ENCODE data around the gene CELF1. TPM values are rescaled to one million over a fixed set of nuclear protein-coding genes. Genes with fewer than 3 reads are reported as not detected.

Gene CELF1
- total and polyA plus RNA-seq, 12 donors: 24.4 to 97.0 (median 85.5) TPM

DNA sequence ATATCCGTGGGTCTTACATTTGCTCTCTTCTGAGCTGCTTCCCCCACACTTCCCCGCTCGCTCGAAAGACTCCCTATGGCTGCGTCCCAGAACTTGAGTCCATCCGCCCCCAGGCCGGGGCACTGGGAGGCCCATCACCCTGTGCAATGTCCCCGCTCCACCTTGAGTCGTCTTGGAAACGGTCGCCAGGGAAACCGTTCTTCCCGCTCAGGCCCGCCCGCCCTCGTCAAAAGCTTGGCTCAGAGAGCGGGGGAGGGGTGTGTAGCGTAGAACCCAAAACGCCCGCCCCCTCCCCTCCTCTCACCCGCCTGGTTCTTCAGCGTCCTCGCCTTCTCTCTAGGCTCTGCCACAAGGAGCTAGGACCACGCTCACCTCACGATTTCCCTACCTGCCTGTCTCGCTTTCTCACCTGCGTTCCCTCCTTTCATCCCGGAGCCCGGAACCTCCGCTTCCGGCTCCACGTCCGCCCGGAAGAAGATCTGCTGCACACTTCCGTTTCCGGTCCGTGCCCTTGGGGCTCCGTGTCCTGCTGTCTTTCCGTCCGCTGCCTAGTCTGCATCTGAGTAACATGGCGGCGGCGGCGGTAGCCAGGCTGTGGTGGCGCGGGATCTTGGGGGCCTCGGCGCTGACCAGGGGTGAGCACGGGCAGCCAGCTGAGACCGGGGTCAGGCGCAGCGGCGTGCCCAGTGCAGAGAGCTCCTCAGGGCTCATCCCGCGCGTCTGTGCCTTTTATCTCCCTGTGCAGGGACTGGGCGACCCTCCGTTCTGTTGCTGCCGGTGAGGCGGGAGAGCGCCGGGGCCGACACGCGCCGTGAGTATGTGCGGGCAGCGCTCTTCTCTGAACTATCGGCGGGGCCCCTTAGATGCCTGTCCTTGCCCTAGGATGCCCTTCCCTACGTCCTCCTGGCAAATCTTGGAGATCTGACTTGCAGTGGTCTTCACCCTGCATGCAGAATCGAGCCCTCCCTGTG is 25.9 kb upstream of the CELF1 start, which contains the start of the genes KBTBD4 and NDUFS3:
Gene KBTBD4, minus strand, starts transcription at position 447 of the 971 bp plus-strand sequence. Its CDS starts 19 bp downstream, at position 428.
Gene NDUFS3, plus strand, starts transcription at position 551 of the 971 bp plus-strand sequence. Its CDS starts 18 bp downstream, at position 569.
- no peaks in the 10 kb centered on the region for H3K9me3 ChIP-seq
- peaks cover 0 to 76% (median 41%) of the 10 kb centered on the region in 9 donors for H3K36me3 ChIP-seq
- peaks cover 6 to 41% (median 26%) of the 10 kb centered on the region in 9 donors for H3K4me1 ChIP-seq
- peak within 1 kb of the TSS; percentile 71 to 96 (median 91) for H3K27ac ChIP-seq
- peak within 1 kb of the TSS; percentile 74 to 97 (median 88) for H3K4me3 ChIP-seq
- TF ChIP-seq, protein P1, sequence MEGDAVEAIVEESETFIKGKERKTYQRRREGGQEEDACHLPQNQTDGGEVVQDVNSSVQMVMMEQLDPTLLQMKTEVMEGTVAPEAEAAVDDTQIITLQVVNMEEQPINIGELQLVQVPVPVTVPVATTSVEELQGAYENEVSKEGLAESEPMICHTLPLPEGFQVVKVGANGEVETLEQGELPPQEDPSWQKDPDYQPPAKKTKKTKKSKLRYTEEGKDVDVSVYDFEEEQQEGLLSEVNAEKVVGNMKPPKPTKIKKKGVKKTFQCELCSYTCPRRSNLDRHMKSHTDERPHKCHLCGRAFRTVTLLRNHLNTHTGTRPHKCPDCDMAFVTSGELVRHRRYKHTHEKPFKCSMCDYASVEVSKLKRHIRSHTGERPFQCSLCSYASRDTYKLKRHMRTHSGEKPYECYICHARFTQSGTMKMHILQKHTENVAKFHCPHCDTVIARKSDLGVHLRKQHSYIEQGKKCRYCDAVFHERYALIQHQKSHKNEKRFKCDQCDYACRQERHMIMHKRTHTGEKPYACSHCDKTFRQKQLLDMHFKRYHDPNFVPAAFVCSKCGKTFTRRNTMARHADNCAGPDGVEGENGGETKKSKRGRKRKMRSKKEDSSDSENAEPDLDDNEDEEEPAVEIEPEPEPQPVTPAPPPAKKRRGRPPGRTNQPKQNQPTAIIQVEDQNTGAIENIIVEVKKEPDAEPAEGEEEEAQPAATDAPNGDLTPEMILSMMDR (IDR thresholded peaks at IDR 0.05): no peak
- intact Hi-C loops (cut with DNase I): no loop called here
- DNase-seq (peak; percentile 85 to 87), ATAC-seq (peak; percentile 94 to 97 (median 96))
- WGBS, 2 donors: 0 to 1% methylated on average over 70 to 72 of the region's 72 CpGs
- no peaks in the 10 kb centered on the region for H3K27me3 ChIP-seq

DNA sequence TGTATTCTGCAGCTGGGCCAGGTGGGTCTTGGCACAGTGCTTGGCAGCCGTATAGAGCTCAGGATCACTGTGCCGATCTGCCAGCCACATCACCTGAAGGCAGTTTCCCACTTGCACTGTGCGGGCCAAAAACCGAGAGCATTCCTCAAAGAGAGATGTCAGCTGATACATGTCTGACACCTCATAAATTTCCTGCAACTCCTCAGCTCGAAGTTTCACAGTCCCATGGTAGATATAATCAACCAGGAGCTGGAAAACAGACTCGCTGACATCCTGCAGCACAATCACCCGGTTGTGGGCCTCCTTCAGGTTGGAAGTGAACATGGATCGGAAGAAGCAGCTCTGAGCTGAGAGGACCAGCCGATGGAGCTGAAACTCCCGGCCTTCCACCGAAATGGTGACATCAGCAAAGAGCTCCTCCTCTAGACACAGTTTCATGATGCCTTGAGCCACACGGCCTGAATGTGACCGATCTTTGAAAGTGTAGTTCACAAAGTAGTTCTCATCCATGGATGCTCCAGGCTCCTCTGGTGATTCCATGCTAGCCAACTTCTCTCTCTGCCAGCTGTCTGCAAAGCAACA is 24.6 kb upstream of the CELF1 start:
- Histone ChIP-seq H3K4me1 (peaks cover 13 to 54% (median 33%) of the 10 kb centered on the region in 9 donors), H3K9me3 (no peaks in the 10 kb centered on the region), H3K27me3 (no peaks in the 10 kb centered on the region), H3K27ac (peak overlapping the region in 4 of 10 donors; percentile 86 to 96 (median 92)), H3K4me3 (peak overlapping the region in 7 of 10 donors; percentile 74 to 97 (median 88)), H3K36me3 (peaks cover 0 to 76% (median 38%) of the 10 kb centered on the region in 9 donors)
- no peak for DNase-seq
- TF ChIP-seq, protein P1 (IDR thresholded peaks at IDR 0.05): no peak
- intact Hi-C loops (cut with DNase I): no loop called here
- 77 to 79% methylated on average over 13 of the region's 13 CpGs for WGBS, 2 donors
- ATAC-seq: no peak

DNA sequence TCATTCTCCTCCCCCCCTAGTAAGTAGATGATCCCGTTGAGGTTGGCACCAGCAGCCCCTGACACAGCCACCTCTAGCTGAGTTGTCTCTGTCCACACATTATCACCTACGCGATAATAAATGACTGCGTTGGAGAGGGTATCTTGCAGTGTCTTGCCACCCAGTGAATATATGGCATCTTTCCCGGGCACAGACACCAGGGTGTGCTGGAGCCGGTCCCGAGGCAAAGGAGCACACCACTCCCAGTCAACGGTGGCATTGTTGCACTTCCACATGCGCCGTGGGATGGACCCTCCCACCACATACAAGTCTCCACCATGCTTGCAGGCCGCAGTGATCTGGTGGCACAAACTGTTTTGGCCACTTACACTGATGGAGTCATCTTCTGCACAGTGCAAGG is 20.4 kb upstream of the CELF1 start:
- 44 to 74% methylated on average over 11 of the region's 11 CpGs for WGBS, 2 donors
- DNase-seq (peak in 1 of 2 donors; percentile 49), ATAC-seq (peak; percentile 63 to 91 (median 80))
- no peaks in the 10 kb centered on the region for H3K27me3 ChIP-seq
- H3K4me1 ChIP-seq: peaks cover 20 to 56% (median 40%) of the 10 kb centered on the region in 9 donors
- H3K4me3 ChIP-seq: no peak overlapping the region
- H3K36me3 ChIP-seq: peaks cover 0 to 92% (median 20%) of the 10 kb centered on the region in 9 donors
- H3K9me3 ChIP-seq: no peaks in the 10 kb centered on the region
- peak overlapping the region in 5 of 10 donors; percentile 17 to 73 (median 45) for H3K27ac ChIP-seq
- TF ChIP-seq, protein P1 (IDR thresholded peaks at IDR 0.05): no peak
- intact Hi-C loops (cut with DNase I): loop anchor here in 1 of 10 donors (5.0 kb wide), 1 partner anchor 34 kb away; no protein-coding TSS in a partner anchor
